ENCODE results near the gene DAGLA. TPM values are rescaled to one million over a fixed set of nuclear protein-coding genes. Genes with fewer than 3 reads are reported as not detected.

DAGLA gene
- total RNA-seq, 1 experiment from 2014 or later = 10.9 TPM

DNA sequence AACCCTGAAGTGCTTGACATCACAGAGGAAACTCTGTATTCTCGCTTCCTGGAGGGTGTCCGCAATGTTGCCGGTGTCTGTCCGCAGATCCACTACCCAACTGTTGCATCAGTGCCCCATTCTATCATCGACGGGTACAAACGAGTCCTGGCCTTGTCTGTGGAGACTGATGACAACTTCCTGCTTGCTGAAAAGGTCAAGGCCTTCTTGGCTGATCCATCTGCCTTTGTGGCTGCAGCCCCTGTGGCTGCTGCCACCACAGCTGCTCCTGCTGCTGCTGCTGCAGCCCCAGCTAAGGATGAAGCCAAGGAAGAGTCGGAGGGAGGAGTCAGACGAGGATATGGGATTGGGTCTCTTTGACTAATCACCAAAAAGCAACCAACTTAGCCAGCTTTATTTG is 42.9 kb upstream of the DAGLA start:
- Histone ChIP-seq H3K4me1 (ENCODE audit: insufficient read depth, low read length, poor library complexity, severe bottlenecking) (peaks cover 2% of the 10 kb centered on the region), H3K27me3 (replicated peaks; ENCODE audit: insufficient read depth, low read depth, low read length, poor library complexity) (no peaks in the 10 kb centered on the region), H3K36me3 (ENCODE audit: insufficient read depth, low read length, poor library complexity, severe bottlenecking) (no peaks in the 10 kb centered on the region), H3K4me3 (ENCODE audit: low read depth, low read length, poor library complexity, severe bottlenecking) (no peak overlapping the region), H3K9me3 (ENCODE audit: low read depth, low read length, poor library complexity, severe bottlenecking) (no peaks in the 10 kb centered on the region), H3K27ac (ENCODE audit: low read depth, low read length, poor library complexity, severe bottlenecking) (no peak overlapping the region)
- CTCF ChIA-PET = interaction anchor here (0.6 to 1.7 kb wide), 2 partner anchors 101 to 160 kb away, joined by 8 to 10 read pairs; no protein-coding TSS in a partner anchor
- no TSS peak for BruUV-seq (replicated peaks)
- no peak for DNase-seq (ENCODE audit: low spot score)
- no peak for TF ChIP-seq EZH2 (IDR thresholded peaks at IDR 0.05; ENCODE audit: borderline replicate concordance, low read depth, low read length, poor library complexity, severe bottlenecking)
- no peak for TF ChIP-seq CTCF (conservative IDR thresholded peaks at IDR 0.05; ENCODE audit: low read depth, low read length)
- intact Hi-C loops (cut with micrococcal nuclease; ENCODE audit: unreplicated experiment) = loop anchor here (5.0 kb wide), 1 partner anchor 105 kb away; no protein-coding TSS in a partner anchor
- POLR2A ChIA-PET (ENCODE audit: low non-redundant PET) = no interaction called here

- Histone ChIP-seq H3K9me3 (ENCODE audit: low read depth, low read length, poor library complexity, severe bottlenecking) (no peaks in the 10 kb centered on the region), H3K36me3 (ENCODE audit: insufficient read depth, low read length, poor library complexity, severe bottlenecking) (no peaks in the 10 kb centered on the region), H3K4me3 (ENCODE audit: low read depth, low read length, poor library complexity, severe bottlenecking) (no peak overlapping the region), H3K27me3 (replicated peaks; ENCODE audit: insufficient read depth, low read depth, low read length, poor library complexity) (no peaks in the 10 kb centered on the region), H3K4me1 (ENCODE audit: insufficient read depth, low read length, poor library complexity, severe bottlenecking) (no peaks in the 10 kb centered on the region), H3K27ac (ENCODE audit: low read depth, low read length, poor library complexity, severe bottlenecking) (no peak overlapping the region)
- ChIA-PET POLR2A (ENCODE audit: low non-redundant PET) (no interaction called here), CTCF (no interaction called here)
- no peak for DNase-seq (ENCODE audit: low spot score)
- intact Hi-C loops (cut with micrococcal nuclease; ENCODE audit: unreplicated experiment) = loop anchor here (2.0 to 5.0 kb wide), 3 partner anchors 108 to 193 kb away; no protein-coding TSS in a partner anchor
- BruUV-seq (replicated peaks) = no TSS peak
- TF ChIP-seq EZH2 (IDR thresholded peaks at IDR 0.05; ENCODE audit: borderline replicate concordance, low read depth, low read length, poor library complexity, severe bottlenecking) (no peak), CTCF (conservative IDR thresholded peaks at IDR 0.05; ENCODE audit: low read depth, low read length) (no peak)
Measured at GRCh38 chr11:61639816-61640443, 40.3 kb upstream of the DAGLA start.

DNA sequence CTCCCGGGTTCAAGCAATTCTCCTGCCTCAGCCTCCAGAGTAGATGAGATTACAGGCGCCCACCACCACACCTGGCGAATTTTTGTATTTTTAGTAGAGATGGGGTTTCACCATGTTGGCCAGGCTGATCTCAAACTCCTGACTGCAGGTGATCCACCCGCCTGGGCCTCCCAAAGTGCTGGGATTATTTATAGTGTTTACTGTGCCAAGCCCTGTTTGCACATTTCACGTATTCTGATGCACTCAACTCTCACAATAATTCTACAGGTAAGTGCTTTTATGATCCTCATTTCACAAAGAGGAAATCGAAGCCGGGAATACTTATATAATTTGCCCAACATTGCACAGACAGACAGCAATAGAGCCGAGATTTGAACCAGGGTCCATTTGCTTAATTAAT is 38.0 kb upstream of the DAGLA start:
- H3K4me3 ChIP-seq (ENCODE audit: low read depth, low read length, poor library complexity, severe bottlenecking) = no peak overlapping the region
- POLR2A ChIA-PET (ENCODE audit: low non-redundant PET) = no interaction called here
- DNase-seq (ENCODE audit: low spot score) = no peak
- CTCF ChIA-PET = no interaction called here
- no peak overlapping the region for H3K27ac ChIP-seq (ENCODE audit: low read depth, low read length, poor library complexity, severe bottlenecking)
- intact Hi-C loops (cut with micrococcal nuclease; ENCODE audit: unreplicated experiment) = no loop called here
- H3K4me1 ChIP-seq (ENCODE audit: insufficient read depth, low read length, poor library complexity, severe bottlenecking) = no peaks in the 10 kb centered on the region
- H3K36me3 ChIP-seq (ENCODE audit: insufficient read depth, low read length, poor library complexity, severe bottlenecking) = no peaks in the 10 kb centered on the region
- no TSS peak for BruUV-seq (replicated peaks)
- no peaks in the 10 kb centered on the region for H3K27me3 ChIP-seq (replicated peaks; ENCODE audit: insufficient read depth, low read depth, low read length, poor library complexity)
- TF ChIP-seq CTCF (conservative IDR thresholded peaks at IDR 0.05; ENCODE audit: low read depth, low read length) = no peak
- TF ChIP-seq EZH2 (IDR thresholded peaks at IDR 0.05; ENCODE audit: borderline replicate concordance, low read depth, low read length, poor library complexity, severe bottlenecking) = no peak
- no peaks in the 10 kb centered on the region for H3K9me3 ChIP-seq (ENCODE audit: low read depth, low read length, poor library complexity, severe bottlenecking)
